22Rv1 (cell line): Measurements from ENCODE around the gene SLC22A7.

ENCODE experiments used
- CTCF ChIP-seq: fragments of 450-650 bp; IDR thresholded peaks from 2 replicates; pipeline ENCODE4 v1.5.1; 2017; ENCODE audit warnings: mild to moderate bottlenecking
- ZFX ChIP-seq: fragments of 450-650 bp; IDR thresholded peaks from 2 replicates; pipeline ENCODE4 v1.6.1; 2017; ENCODE audit warnings: antibody characterized with exemption, borderline replicate concordance

- TF ChIP-seq CTCF (no peak), ZFX (no peak)
These were observed 12.1 kb downstream of the SLC22A7 start for GRCh38 chr6:43310134-43310533.
